Germinal center (tissue), 1 donor: ENCODE measurements around the gene ZNF653.
"Not testable (repeated sequence)": the region's sequence is repeated elsewhere in the genome, so short reads cannot be mapped to it uniquely, and the experiment has no call there.

Experiments used
- DNase-seq: peaks from one replicate; pipeline ENCODE4 v3.0.0; 2012; ENCODE audit warnings: mixed read lengths, low spot score

ZNF653 gene

DNA sequence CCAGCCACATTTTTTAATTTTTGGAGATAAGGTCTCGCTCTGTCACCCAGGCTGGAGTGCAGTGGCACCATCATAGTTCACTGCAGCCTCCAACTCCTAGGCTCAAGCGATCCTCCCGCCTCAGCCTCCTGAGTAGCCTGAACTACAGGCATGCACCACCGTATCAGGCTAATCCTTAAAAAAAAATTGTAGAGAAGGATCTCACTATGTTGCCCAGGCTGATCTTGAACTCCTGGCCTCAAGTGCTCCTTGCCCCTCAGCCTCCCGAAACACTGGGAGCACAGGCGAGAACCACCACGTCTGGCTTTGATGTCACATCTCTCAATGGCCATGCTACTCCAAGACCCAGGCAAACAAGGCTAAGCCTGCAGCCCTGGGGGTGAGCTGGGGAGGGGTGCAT, 49.0 kb downstream of the ZNF653 start:
- no peak for DNase-seq

DNA sequence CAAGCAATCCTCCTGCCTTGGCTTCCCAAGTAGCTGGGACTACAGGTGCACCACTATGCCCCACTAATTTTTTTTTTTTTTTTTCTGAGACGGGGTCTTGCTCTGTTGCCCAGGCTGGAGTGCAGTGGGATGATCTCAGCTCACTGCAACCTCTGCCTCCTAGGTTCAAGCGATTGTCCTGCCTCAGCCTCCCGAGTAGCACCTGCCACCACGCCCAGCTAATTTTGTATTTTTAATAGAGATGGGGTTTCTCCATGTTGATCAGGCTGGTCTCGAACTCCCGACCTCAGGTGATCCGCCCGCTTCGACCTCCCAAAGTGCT, 50.4 kb downstream of the ZNF653 start:
- not testable (repeated sequence) for DNase-seq

- DNase-seq, result peak; percentile 66
Measured at GRCh38 chr19:11453468-11454341, 51.9 kb downstream of the ZNF653 start.

DNA sequence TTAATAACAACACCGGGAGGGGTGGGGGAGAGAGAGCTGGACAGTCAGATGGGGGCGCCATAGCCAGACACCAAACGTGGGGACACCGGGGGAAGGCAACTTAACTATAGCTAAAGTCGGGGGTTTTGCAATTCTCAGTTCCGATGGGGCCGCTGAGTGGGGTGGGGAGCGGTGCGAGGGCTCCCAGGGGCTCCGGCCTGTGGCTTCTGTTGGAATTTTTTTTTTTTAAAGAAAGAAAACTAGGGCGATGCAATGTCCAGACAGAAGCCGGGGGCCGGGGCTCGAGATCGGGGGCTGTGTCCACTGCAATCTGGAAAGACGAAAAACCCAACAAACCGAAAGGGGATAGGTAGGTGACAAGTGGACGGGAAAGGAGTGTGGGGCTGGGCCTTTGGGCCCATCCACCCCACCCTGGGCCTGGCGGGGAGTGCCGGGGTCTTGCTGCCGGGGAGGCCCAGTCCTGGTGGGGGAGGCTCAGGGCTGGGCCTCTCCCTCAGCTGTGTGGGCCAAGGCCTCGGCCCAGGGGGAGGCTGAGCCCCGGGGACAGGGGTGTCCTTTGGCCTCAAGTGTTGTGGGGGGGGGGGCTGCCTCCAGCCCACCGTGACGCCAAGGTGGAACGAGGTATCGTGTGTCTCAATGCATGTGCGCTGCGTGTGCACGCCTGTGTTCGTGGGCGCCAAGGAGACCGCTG, 52.9 kb downstream of the ZNF653 start:
- no peak for DNase-seq

- no peak for DNase-seq
Measured at GRCh38 chr19:11451871-11452619, 53.6 kb downstream of the ZNF653 start.

DNA sequence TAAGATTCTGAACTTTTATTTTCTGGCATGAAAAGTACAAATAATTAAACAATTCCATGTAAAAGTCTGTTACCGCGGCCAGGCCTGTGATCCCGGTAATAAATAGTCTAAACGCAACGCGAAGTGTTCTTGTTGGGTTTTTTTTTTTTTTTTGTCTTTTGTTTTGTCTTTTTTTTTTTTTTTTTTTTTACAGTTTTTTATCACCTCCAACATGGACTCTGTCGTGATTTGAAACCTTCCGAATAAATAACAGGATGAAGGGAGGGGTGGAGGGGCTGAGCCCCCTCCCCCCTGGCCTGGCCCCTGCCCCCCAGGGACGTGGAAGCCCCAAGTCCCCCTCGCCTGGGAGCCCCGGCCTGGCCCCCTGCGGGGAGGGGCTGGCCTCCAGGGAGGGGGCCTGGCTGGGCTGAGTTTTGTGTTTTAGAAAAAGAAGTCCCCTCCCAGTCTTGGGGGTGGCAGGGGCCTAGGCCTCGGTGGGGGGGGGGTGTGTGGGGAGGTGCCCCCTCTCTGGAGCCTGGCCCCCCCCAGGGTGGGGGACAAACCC, 54.2 kb downstream of the ZNF653 start:
- no peak for DNase-seq

GRCh38 chr19:11450570-11451326, 54.9 kb downstream of the ZNF653 start:
- no peak for DNase-seq

DNA sequence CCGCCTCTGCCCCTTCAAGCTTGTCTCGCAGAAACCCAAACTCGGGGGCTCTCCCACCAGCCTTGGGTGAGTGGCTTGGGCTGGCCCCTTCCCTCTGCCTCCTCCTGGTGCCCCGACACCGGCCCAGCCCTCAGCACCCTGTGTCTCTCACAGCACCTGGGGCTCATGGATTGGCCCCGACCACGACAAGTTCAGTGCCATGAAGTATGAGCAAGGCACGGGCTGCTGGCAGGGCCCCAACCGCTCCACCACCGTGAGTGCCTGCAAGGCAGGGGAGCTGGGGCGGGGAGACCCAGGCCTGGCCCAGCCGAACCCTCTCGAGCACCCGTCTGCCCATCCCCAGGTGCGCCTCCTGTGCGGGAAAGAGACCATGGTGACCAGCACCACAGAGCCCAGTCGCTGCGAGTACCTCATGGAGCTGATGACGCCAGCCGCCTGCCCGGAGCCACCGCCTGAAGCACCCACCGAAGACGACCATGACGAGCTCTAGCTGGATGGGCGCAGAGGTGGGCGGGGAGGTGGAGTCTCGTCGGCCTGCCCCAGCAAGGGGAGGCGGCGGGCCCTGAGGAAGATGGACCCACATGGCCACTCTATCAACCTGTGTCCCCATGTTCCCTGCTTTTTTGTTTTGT, 56.6 kb downstream of the ZNF653 start:
- DNase-seq, result no peak

DNA sequence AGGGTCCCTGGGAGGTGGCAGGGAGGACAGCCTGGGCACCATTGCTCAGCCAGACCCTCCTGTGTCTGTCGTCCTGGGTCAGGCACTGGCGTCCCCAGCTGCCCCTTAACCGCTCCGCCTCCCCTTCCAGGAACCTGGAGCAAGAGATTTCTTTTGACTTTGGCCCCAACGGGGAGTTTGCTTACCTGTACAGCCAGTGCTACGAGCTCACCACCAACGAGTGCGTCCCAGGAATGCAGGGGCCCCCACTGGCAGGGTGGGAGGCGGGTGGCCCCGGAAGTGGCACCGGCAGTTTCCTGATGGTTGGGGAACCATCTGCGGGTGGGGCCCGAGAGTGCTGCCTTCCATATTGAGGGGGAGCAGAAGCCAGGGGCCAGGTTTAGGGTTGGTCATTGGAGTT, 57.2 kb downstream of the ZNF653 start:
- no peak for DNase-seq

- no peak for DNase-seq
Measured at GRCh38 chr19:11447347-11448262, 58.0 kb downstream of the ZNF653 start.

GRCh38 chr19:11446652-11447301, 58.9 kb downstream of the ZNF653 start:
- DNase-seq, result peak; percentile 70

GRCh38 chr19:11446271-11446651, 59.4 kb downstream of the ZNF653 start:
- DNase-seq, result no peak

- DNase-seq, result no peak
Measured at GRCh38 chr19:11445141-11445540, 60.5 kb downstream of the ZNF653 start.

- no peak for DNase-seq
Measured at GRCh38 chr19:11444059-11444458, 61.6 kb downstream of the ZNF653 start.

- DNase-seq, result peak; percentile 68
Measured at GRCh38 chr19:11437955-11438354, 67.7 kb downstream of the ZNF653 start.

- no peak for DNase-seq
Measured at GRCh38 chr19:11435833-11436313, 69.8 kb downstream of the ZNF653 start.

DNA sequence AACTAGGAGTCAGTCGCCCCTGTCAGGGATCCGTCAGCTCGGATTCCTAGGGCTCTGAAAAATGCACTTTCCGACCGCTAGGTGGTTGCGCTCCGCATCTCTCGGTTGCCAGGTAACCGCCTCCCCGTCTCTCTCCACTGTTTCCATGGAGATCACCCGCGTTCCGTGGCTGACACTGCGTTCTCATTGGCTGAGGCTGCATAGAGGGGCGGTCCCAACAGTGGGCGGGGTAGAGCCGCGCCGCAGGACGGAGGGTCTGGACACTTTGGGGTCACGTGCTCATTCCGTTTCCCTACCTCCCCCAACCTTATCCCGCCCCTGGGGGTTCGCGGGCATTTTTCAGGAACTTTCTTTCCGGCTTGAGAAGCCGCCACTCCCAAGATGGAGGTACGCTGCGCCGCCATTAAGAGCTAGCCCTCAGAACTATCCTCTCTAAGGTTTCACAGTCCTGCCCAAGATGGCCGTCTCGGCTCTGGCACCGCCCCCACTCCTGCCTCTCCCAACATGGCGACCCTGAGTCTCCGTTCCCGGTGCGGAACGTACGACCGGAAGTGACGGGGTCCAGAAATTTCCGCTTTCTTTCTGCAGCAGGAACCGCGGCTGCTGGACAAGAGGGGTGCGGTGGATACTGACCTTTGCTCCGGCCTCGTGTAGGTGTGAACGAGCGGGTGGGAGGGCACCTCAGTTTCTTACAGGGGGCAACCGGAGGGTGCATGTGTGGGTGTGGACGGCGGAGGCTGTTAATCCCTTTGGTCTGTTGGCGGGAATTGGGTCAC, 70.4 kb downstream of the ZNF653 start, which contains the start of the genes ODAD3 and PRKCSH:
ODAD3 (minus strand) TSS at position 65 of the 776 bp plus-strand sequence. CDS start 105 bp downstream, outside the sequence.
PRKCSH (plus strand) TSS at position 579 of the 776 bp plus-strand sequence. CDS start 483 bp downstream, outside the sequence.
- DNase-seq, result peak; percentile 99

- peak; percentile 36 for DNase-seq
Measured at GRCh38 chr19:11434703-11435056, 71.0 kb downstream of the ZNF653 start.
